CD4-positive, alpha-beta memory T cell (primary cell): ENCODE results near the gene C17orf50. TPM values are rescaled to one million over a fixed set of nuclear protein-coding genes. Genes with fewer than 3 reads are reported as not detected.

ENCODE experiments used
- CTCF ChIA-PET: fragments of 350-600 bp; sonication (Branson Sonifier 250); formaldehyde crosslinking; loops from one replicate; lab custom pipeline; 2021; ENCODE audit warnings: inconsistent platforms; ENCODE audit not compliant: partially characterized antibody; lab: Charles Lee
- POLR2A ChIA-PET: fragments of 350-600 bp; sonication (Branson Sonifier 250); formaldehyde crosslinking; loops from one replicate; lab custom pipeline; 2021; ENCODE audit not compliant: partially characterized antibody; lab: Charles Lee
- DNase-seq, 5 donors: peaks; one replicate each; pipeline versions ENCODE4 v3.0.0 to v3.0.0-alpha.2; 2020 to 2022; ENCODE audit warnings: mixed read lengths in 1 of 5
- H3K27ac ChIP-seq: one replicate; pipeline ENCODE4 v1.7.0; 2013; ENCODE audit warnings: low read depth, low read length
- H3K27me3 ChIP-seq: 2 replicates; pipeline ENCODE4 v1.7.0; 2013; ENCODE audit warnings: mild to moderate bottlenecking, low read length, moderate library complexity; ENCODE audit not compliant: insufficient read depth
- H3K36me3 ChIP-seq: 2 replicates; pipeline ENCODE4 v1.7.0; 2013; ENCODE audit warnings: mild to moderate bottlenecking, low read length, moderate library complexity; ENCODE audit not compliant: insufficient read depth
- H3K4me1 ChIP-seq: 2 replicates; pipeline ENCODE4 v1.7.0; 2013; ENCODE audit warnings: mild to moderate bottlenecking, low read length, moderate library complexity; ENCODE audit not compliant: insufficient read depth
- H3K4me3 ChIP-seq, 2 donors: one replicate each; pipeline ENCODE4 v1.7.0; 2013; ENCODE audit warnings: low read length in 2 of 2, mild to moderate bottlenecking in 1 of 2
- H3K9me3 ChIP-seq, 2 donors: one replicate each; pipeline ENCODE4 v1.7.0; 2013; ENCODE audit warnings: low read length in 2 of 2, control low read depth in 1 of 2; ENCODE audit not compliant: control insufficient read depth in 1 of 2
- H3K27ac Mint-ChIP-seq, 7 donors: one replicate each; pipeline ENCODE4 v1.8.0; 2020 to 2021; ENCODE audit warnings: mixed read lengths in 7 of 7, mild to moderate bottlenecking in 6 of 7, inconsistent platforms in 3 of 7, moderate library complexity in 3 of 7
- H3K27me3 Mint-ChIP-seq, 2 donors: one replicate each; pipeline ENCODE4 v1.8.0; 2020 to 2021; ENCODE audit warnings: mixed read lengths in 2 of 2
- H3K36me3 Mint-ChIP-seq, 2 donors: one replicate each; pipeline ENCODE4 v1.8.0; 2020 to 2021; ENCODE audit warnings: mixed read lengths in 2 of 2, inconsistent platforms in 1 of 2, mild to moderate bottlenecking in 1 of 2
- H3K4me1 Mint-ChIP-seq, 4 donors: one replicate each; pipeline ENCODE4 v1.8.0; 2020 to 2021; ENCODE audit warnings: mixed read lengths in 4 of 4, mild to moderate bottlenecking in 1 of 4
- H3K4me3 Mint-ChIP-seq, 8 donors: one replicate each; pipeline ENCODE4 v1.8.0; 2020 to 2021; ENCODE audit warnings: mixed read lengths in 8 of 8, mild to moderate bottlenecking in 7 of 8, moderate library complexity in 6 of 8, inconsistent platforms in 3 of 8
- H3K9me3 Mint-ChIP-seq, 8 donors: one replicate each; pipeline ENCODE4 v1.8.0; 2020 to 2021; ENCODE audit warnings: mixed read lengths in 8 of 8, mild to moderate bottlenecking in 5 of 8, inconsistent platforms in 3 of 8, moderate library complexity in 1 of 8
- intact Hi-C: fragments of 100-400 bp; cut with micrococcal nuclease; formaldehyde crosslinking; loops from one replicate; pipeline ENCODE4 v1.15.1; 2023
- polyA plus RNA-seq, 2 donors: library from polyadenylated mRNA; unstranded; fragments of 300-500 nt; fragmentation: Illumina TruSeq; gene quantifications; one replicate each; pipeline ENCODE4 v1.2.3, GENCODE V29; 2021
- total RNA-seq, 2 experiments: library from RNA; stranded (reverse); gene quantifications; one replicate each; pipeline ENCODE4 v1.2.3, GENCODE V29; 2021

The C17orf50 gene
- not detected for total RNA-seq
- not detected for polyA plus RNA-seq

DNA sequence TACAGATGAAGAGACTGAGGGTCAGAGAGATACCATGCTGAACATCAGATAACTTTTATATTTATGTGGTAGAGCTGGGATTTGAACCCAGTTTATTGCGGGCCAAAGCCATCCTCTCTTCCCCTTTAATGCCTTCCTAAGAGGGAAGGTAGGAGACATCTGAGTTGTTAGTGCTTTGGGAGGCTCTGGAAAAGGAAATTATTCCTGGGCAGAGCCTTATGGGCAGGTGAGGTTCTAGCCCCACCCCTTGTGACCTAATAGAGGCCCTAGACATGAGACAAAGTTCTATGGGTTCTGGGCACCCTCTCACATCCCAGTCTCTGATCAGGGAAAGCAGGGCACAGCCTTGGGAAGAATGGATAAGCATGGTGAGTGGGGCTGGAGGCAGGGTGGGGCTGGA is at the start of gene C17orf50:
TSS of gene C17orf50 (plus strand) at position 301 of the 400 bp plus-strand sequence. CDS start at position 356, 55 bp downstream.
- Mint-ChIP-seq H3K9me3 (no peaks in the 10 kb centered on the region), H3K4me3 (peak within 1 kb of the TSS in 1 of 8 donors; percentile 1), H3K4me1 (peaks cover 1 to 8% (median 6%) of the 10 kb centered on the region in 4 donors), H3K27me3 (no peaks in the 10 kb centered on the region), H3K27ac (peak within 1 kb of the TSS in 2 of 7 donors; percentile 13 to 50), H3K36me3 (no peaks in the 10 kb centered on the region)
- POLR2A ChIA-PET, result no interaction called here
- no peak within 1 kb of the TSS for H3K4me3 ChIP-seq
- H3K27me3 ChIP-seq, result no peaks in the 10 kb centered on the region
- intact Hi-C loops, result no loop called here
- no peak within 1 kb of the TSS for H3K27ac ChIP-seq
- peaks cover 6% of the 10 kb centered on the region for H3K4me1 ChIP-seq
- DNase-seq, result no peak
- CTCF ChIA-PET, result interaction anchor here (0.9 to 13.8 kb wide), 3 partner anchors 10 to 47 kb away, joined by 3 to 350 read pairs (median 4); partner anchors contain the start of gene TAF15
- H3K9me3 ChIP-seq, result no peaks in the 10 kb centered on the region
- no peaks in the 10 kb centered on the region for H3K36me3 ChIP-seq

GRCh38 chr17:35710950-35711349 is 49.7 kb upstream of the C17orf50 start:
- intact Hi-C loops, result no loop called here
- Histone ChIP-seq H3K27ac (no peak overlapping the region), H3K27me3 (no peaks in the 10 kb centered on the region), H3K9me3 (no peaks in the 10 kb centered on the region), H3K36me3 (peaks cover 24% of the 10 kb centered on the region), H3K4me1 (peaks cover 26% of the 10 kb centered on the region), H3K4me3 (no peak overlapping the region)
- H3K36me3 Mint-ChIP-seq, result peaks cover 16 to 27% of the 10 kb centered on the region in 2 donors
- H3K4me3 Mint-ChIP-seq, result peak overlapping the region in 1 of 8 donors; percentile 27
- H3K27me3 Mint-ChIP-seq, result no peaks in the 10 kb centered on the region
- CTCF ChIA-PET, result interaction anchor here (0.7 to 2.1 kb wide), 2 partner anchors 36 to 1291 kb away, joined by 3 to 6 read pairs; no protein-coding TSS in a partner anchor
- H3K9me3 Mint-ChIP-seq, result no peaks in the 10 kb centered on the region
- H3K4me1 Mint-ChIP-seq, result peaks cover 22 to 32% (median 23%) of the 10 kb centered on the region in 4 donors
- DNase-seq, result no peak
- H3K27ac Mint-ChIP-seq, result no peak overlapping the region
- POLR2A ChIA-PET, result no interaction called here

GRCh38 chr17:35713069-35713728 is 47.5 kb upstream of the C17orf50 start:
- H3K4me3 ChIP-seq, result no peak overlapping the region
- peaks cover 41% of the 10 kb centered on the region for H3K36me3 ChIP-seq
- no peak for DNase-seq
- H3K27ac Mint-ChIP-seq, result peak overlapping the region in 1 of 7 donors; percentile 83
- peaks cover 25% of the 10 kb centered on the region for H3K4me1 ChIP-seq
- H3K27ac ChIP-seq, result no peak overlapping the region
- H3K36me3 Mint-ChIP-seq, result peaks cover 32 to 45% of the 10 kb centered on the region in 2 donors
- H3K9me3 ChIP-seq, result no peaks in the 10 kb centered on the region
- H3K9me3 Mint-ChIP-seq, result no peaks in the 10 kb centered on the region
- CTCF ChIA-PET, result no interaction called here
- POLR2A ChIA-PET, result interaction anchor here (0.7 kb wide), 1 partner anchor 19 kb away, joined by 3 read pairs; no protein-coding TSS in a partner anchor
- H3K27me3 ChIP-seq, result no peaks in the 10 kb centered on the region
- intact Hi-C loops, result no loop called here
- H3K4me1 Mint-ChIP-seq, result peaks cover 10 to 18% (median 12%) of the 10 kb centered on the region in 4 donors
- no peak overlapping the region for H3K4me3 Mint-ChIP-seq
- no peaks in the 10 kb centered on the region for H3K27me3 Mint-ChIP-seq

- CTCF ChIA-PET, result no interaction called here
- Histone ChIP-seq H3K36me3 (peaks cover 41% of the 10 kb centered on the region), H3K4me1 (peaks cover 16% of the 10 kb centered on the region), H3K9me3 (no peaks in the 10 kb centered on the region), H3K27ac (no peak overlapping the region), H3K27me3 (no peaks in the 10 kb centered on the region), H3K4me3 (no peak overlapping the region)
- DNase-seq, result no peak
- Mint-ChIP-seq H3K36me3 (peaks cover 43 to 45% of the 10 kb centered on the region in 2 donors), H3K27me3 (no peaks in the 10 kb centered on the region), H3K9me3 (no peaks in the 10 kb centered on the region), H3K4me3 (no peak overlapping the region), H3K27ac (no peak overlapping the region), H3K4me1 (peaks cover 0 to 8% (median 3%) of the 10 kb centered on the region in 4 donors)
- intact Hi-C loops, result no loop called here
- POLR2A ChIA-PET, result no interaction called here
Measured at GRCh38 chr17:35714988-35715387, 45.7 kb upstream of the C17orf50 start.

- Histone ChIP-seq H3K27me3 (no peaks in the 10 kb centered on the region), H3K4me3 (no peak overlapping the region), H3K36me3 (peaks cover 37% of the 10 kb centered on the region), H3K9me3 (no peaks in the 10 kb centered on the region), H3K27ac (no peak overlapping the region), H3K4me1 (peaks cover 16% of the 10 kb centered on the region)
- Mint-ChIP-seq H3K27me3 (no peaks in the 10 kb centered on the region), H3K27ac (no peak overlapping the region), H3K36me3 (peaks cover 42 to 43% of the 10 kb centered on the region in 2 donors), H3K4me1 (peaks cover 0 to 8% (median 3%) of the 10 kb centered on the region in 4 donors), H3K4me3 (no peak overlapping the region), H3K9me3 (no peaks in the 10 kb centered on the region)
- ChIA-PET CTCF (interaction anchor here (0.7 kb wide), 1 partner anchor 49 kb away, joined by 3 read pairs; no protein-coding TSS in a partner anchor), POLR2A (no interaction called here)
- intact Hi-C loops, result no loop called here
- DNase-seq, result no peak
Measured at GRCh38 chr17:35715416-35715815, 45.3 kb upstream of the C17orf50 start.

- no peaks in the 10 kb centered on the region for H3K27me3 Mint-ChIP-seq
- Histone ChIP-seq H3K9me3 (no peaks in the 10 kb centered on the region), H3K27me3 (no peaks in the 10 kb centered on the region), H3K27ac (no peak overlapping the region), H3K36me3 (peaks cover 35% of the 10 kb centered on the region), H3K4me3 (no peak overlapping the region), H3K4me1 (peaks cover 16% of the 10 kb centered on the region)
- no peak overlapping the region for H3K4me3 Mint-ChIP-seq
- peaks cover 0 to 5% (median 1%) of the 10 kb centered on the region in 4 donors for H3K4me1 Mint-ChIP-seq
- peaks cover 39 to 44% of the 10 kb centered on the region in 2 donors for H3K36me3 Mint-ChIP-seq
- no peak for DNase-seq
- ChIA-PET CTCF (interaction anchor here (0.7 kb wide), 1 partner anchor 595 kb away, joined by 3 read pairs; the partner anchor contains the start of gene FNDC8), POLR2A (no interaction called here)
- H3K9me3 Mint-ChIP-seq, result no peaks in the 10 kb centered on the region
- no peak overlapping the region for H3K27ac Mint-ChIP-seq
- intact Hi-C loops, result no loop called here
Measured at GRCh38 chr17:35716173-35716572, 44.5 kb upstream of the C17orf50 start.

GRCh38 chr17:35716897-35717465 is 43.7 kb upstream of the C17orf50 start:
- ChIA-PET CTCF (interaction anchor here (1.7 kb wide), 1 partner anchor 30 kb away, joined by 7 read pairs; no protein-coding TSS in a partner anchor), POLR2A (no interaction called here)
- Mint-ChIP-seq H3K4me3 (no peak overlapping the region), H3K36me3 (peaks cover 42 to 47% of the 10 kb centered on the region in 2 donors), H3K9me3 (no peaks in the 10 kb centered on the region), H3K27ac (peak overlapping the region in 1 of 7 donors; percentile 22), H3K27me3 (no peaks in the 10 kb centered on the region), H3K4me1 (peaks cover 0 to 4% (median under 1%) of the 10 kb centered on the region in 4 donors)
- Histone ChIP-seq H3K36me3 (peaks cover 38% of the 10 kb centered on the region), H3K27me3 (no peaks in the 10 kb centered on the region), H3K27ac (no peak overlapping the region), H3K9me3 (no peaks in the 10 kb centered on the region), H3K4me3 (no peak overlapping the region), H3K4me1 (peaks cover 14% of the 10 kb centered on the region)
- DNase-seq, result no peak
- intact Hi-C loops, result no loop called here
